Activated CD8-positive, alpha-beta memory T cell treated with anti-CD3 and anti-CD28 coated beads for 36 hours (primary cell): ENCODE measurements around the gene UVSSA. TPM values are rescaled to one million over a fixed set of nuclear protein-coding genes. Genes with fewer than 3 reads are reported as not detected.

ENCODE experiments used
- CTCF ChIA-PET: fragments of 350-600 bp; sonication (Branson Sonifier 250); formaldehyde crosslinking; loops from one replicate; lab custom pipeline; 2021; ENCODE audit warnings: antibody characterized with exemption; lab: Charles Lee
- POLR2A ChIA-PET: fragments of 350-600 bp; sonication (Branson Sonifier 250); formaldehyde crosslinking; loops from one replicate; lab custom pipeline; 2021; ENCODE audit warnings: antibody characterized with exemption; lab: Charles Lee
- total RNA-seq, 2 experiments: library from RNA; stranded (reverse); gene quantifications; one replicate each; pipeline ENCODE4 v1.2.3, GENCODE V29; 2021

UVSSA gene
- total RNA-seq, 2 experiments from 2014 or later: 15.2 to 17.0 TPM

DNA sequence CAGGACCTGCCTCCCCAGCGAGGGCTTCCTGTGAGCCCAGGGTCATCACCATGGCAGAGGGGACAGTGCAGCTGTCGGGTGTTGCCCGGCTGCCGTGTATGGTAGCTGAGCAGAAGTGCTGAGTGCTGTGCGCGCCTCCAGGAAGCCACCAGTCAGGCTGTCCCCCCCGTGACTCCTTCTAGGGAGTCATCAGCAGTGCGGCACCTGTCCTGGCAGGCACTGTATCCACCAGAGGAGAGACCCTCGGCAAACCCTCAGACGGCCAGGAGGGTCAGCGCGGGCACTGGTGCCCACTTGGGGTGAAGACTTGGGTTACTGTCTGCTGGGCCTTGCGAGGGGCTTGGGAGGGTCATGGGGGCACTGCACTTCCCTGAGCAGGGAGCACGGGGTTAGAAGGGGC is 8.4 kb downstream of the UVSSA start:
- ChIA-PET POLR2A (no interaction called here), CTCF (interaction anchor here (1.0 to 3.4 kb wide), 7 partner anchors 46 to 274 kb away, joined by 3 to 14 read pairs (median 3); no protein-coding TSS in a partner anchor)

- ChIA-PET CTCF (interaction anchor here (0.6 to 3.4 kb wide), 8 partner anchors 9 to 331 kb away, joined by 3 to 14 read pairs (median 4); no protein-coding TSS in a partner anchor), POLR2A (no interaction called here)
These were observed 9.4 kb downstream of the UVSSA start for GRCh38 chr4:1356181-1356998.

- ChIA-PET CTCF (interaction anchor here (1.3 to 3.4 kb wide), 3 partner anchors 156 to 272 kb away, joined by 4 to 14 read pairs (median 13); no protein-coding TSS in a partner anchor), POLR2A (no interaction called here)
These were observed 10.6 kb downstream of the UVSSA start for GRCh38 chr4:1357356-1358248.

- CTCF ChIA-PET: interaction anchor here (0.5 to 3.4 kb wide), 2 partner anchors 271 to 758 kb away, joined by 3 to 14 read pairs; no protein-coding TSS in a partner anchor
- POLR2A ChIA-PET: no interaction called here
These were observed 11.6 kb downstream of the UVSSA start for GRCh38 chr4:1358421-1359143.

- ChIA-PET POLR2A (no interaction called here), CTCF (no interaction called here)
These were observed 12.1 kb downstream of the UVSSA start for GRCh38 chr4:1359144-1359501.

- CTCF ChIA-PET: no interaction called here
- POLR2A ChIA-PET: no interaction called here
These were observed 13.0 kb downstream of the UVSSA start for GRCh38 chr4:1359976-1360375.

- POLR2A ChIA-PET: interaction anchor here (0.5 kb wide), 1 partner anchor 116 kb away, joined by 3 read pairs; no protein-coding TSS in a partner anchor
- CTCF ChIA-PET: no interaction called here
These were observed 13.6 kb downstream of the UVSSA start for GRCh38 chr4:1360423-1361283.

- ChIA-PET CTCF (no interaction called here), POLR2A (no interaction called here)
These were observed 14.4 kb downstream of the UVSSA start for GRCh38 chr4:1361431-1361830.

DNA sequence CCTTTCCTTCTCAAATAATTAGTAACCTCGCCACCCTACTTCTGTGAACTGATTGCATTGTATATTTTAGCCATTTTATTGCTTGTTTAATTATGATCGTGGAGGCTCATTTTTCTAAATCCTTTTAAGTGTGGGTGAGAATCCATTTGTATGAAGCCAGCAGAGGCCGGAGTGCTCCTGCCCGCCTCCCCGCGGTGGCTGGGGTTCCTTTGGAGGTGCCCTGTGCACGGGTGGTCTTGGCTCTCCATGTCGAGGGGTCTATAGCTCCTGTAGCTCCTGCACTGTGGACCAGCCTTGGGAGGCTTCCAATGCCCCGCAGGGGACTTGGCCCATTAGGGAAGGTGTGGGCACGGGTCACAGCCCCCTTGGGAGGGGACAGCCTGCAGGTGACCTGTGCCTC is 15.0 kb downstream of the UVSSA start:
- POLR2A ChIA-PET: no interaction called here
- CTCF ChIA-PET: no interaction called here

DNA sequence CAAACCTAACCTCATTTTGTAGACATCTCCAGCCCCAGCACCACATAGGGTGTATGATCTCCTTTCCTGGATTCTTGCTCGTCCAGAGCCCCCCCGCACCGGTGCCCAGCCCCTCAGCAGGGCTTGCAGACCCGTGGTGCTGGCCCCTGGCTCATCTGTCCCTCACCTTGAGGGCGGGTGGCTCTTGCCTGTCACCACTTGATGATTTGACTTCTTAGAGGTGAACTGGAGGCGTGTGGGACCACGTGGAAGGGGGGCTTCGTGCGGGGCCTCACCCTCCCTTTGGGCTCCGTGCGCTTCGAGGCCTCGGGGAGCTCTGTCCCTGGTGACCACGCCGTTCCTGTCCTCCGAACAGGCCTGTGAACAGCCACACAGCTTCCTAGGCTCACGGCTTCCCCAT is 15.5 kb downstream of the UVSSA start:
- CTCF ChIA-PET: no interaction called here

GRCh38 chr4:1363513-1363912 is 16.5 kb downstream of the UVSSA start:
- ChIA-PET CTCF (no interaction called here), POLR2A (no interaction called here)

More for the DNA sequence above, 15.5 kb downstream of the UVSSA start:
- POLR2A ChIA-PET: no interaction called here

DNA sequence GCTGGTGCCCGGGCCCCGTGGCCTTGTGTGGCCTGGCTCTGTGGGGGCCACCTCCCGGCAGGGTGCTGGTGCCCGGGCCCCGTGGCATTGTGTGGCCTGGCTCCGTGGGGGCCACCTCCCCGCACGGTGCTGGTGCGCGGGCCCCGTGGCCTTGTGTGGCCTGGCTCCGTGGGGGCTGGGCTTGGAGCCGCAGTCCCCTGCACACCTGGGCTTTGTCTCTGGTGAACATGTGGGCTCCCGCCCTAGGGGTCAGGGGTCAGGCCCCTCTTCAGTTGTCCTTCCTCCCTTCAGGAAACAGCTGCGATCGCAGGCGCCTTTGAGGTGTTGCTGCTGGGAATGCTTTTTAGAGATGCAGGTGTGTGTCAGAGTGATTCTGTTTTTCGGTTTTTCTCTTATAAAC is 17.2 kb downstream of the UVSSA start:
- CTCF ChIA-PET: no interaction called here
- POLR2A ChIA-PET: no interaction called here

GRCh38 chr4:1364748-1365147 is 17.7 kb downstream of the UVSSA start:
- ChIA-PET POLR2A (no interaction called here), CTCF (no interaction called here)

- ChIA-PET CTCF (no interaction called here), POLR2A (no interaction called here)
These were observed 18.5 kb downstream of the UVSSA start for GRCh38 chr4:1365271-1366178.

- POLR2A ChIA-PET: no interaction called here
- CTCF ChIA-PET: no interaction called here
These were observed 19.6 kb downstream of the UVSSA start for GRCh38 chr4:1366371-1367229.

DNA sequence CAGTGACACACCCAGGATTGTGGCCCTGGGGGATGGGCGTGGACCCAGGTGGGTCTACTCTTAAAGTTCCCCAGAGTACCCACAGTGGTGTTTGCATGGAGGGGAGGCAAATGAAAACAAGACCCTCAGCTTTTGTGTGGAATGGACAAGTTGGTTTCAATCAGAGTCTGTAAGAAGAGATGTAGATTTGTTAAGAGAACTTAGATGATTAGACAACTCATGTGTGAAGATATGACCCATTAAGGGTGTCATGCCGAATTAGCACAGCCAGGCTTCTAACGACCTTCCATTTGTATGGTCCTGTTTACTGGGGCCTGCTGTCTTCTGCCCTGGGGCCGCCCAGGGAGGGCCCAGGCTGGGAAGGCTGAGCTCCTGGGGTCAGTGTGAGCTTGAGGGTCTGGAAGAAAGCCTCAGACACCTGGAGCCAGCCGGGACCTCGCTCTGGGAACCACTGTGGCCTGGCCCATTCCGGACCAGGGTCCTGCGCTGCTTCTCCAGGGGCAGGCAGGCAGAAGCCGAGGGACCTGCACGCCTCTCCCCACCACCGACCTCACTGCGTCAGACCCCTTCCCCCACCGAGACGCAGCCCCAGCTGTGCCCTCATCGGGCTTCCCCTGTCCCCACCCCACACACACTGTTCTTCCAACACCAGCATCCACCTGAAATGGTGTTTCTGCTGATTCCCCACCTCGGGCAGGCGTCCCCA is 20.4 kb downstream of the UVSSA start:
- ChIA-PET CTCF (no interaction called here), POLR2A (no interaction called here)
